Skeletal muscle tissue (tissue), 4 donors: Measurements from ENCODE around the gene PLEKHA7. TPM values are rescaled to one million over a fixed set of nuclear protein-coding genes. Genes with fewer than 3 reads are reported as not detected.

Experiments
- H3K27ac ChIP-seq: one replicate; pipeline ENCODE4 v1.7.0; 2013; ENCODE audit warnings: mild to moderate bottlenecking, low read depth, low read length, inconsistent platforms
- H3K27me3 ChIP-seq, 3 donors: one replicate each; pipeline ENCODE4 v1.7.0; 2013; ENCODE audit warnings: low read length in 3 of 3; ENCODE audit not compliant: control insufficient read depth in 3 of 3, insufficient read depth in 3 of 3
- H3K36me3 ChIP-seq, 3 donors: one replicate each; pipeline ENCODE4 v1.7.0; 2013; ENCODE audit warnings: low read length in 3 of 3; ENCODE audit not compliant: control insufficient read depth in 3 of 3, insufficient read depth in 3 of 3
- H3K4me1 ChIP-seq, 3 donors: one replicate each; pipeline ENCODE4 v1.7.0; 2013; ENCODE audit warnings: low read length in 3 of 3, mild to moderate bottlenecking in 3 of 3; ENCODE audit not compliant: control insufficient read depth in 3 of 3, insufficient read depth in 3 of 3
- H3K4me3 ChIP-seq, 3 donors: one replicate each; pipeline ENCODE4 v1.7.0; 2013; ENCODE audit warnings: low read length in 3 of 3
- H3K9ac ChIP-seq, 3 donors: one replicate each; pipeline ENCODE4 v1.7.0; 2013; ENCODE audit warnings: low read length in 3 of 3, mild to moderate bottlenecking in 3 of 3, moderate library complexity in 2 of 3, low read depth in 1 of 3
- H3K9me3 ChIP-seq, 3 donors: one replicate each; pipeline ENCODE4 v1.7.0; 2013; ENCODE audit warnings: low read length in 3 of 3; ENCODE audit not compliant: control insufficient read depth in 3 of 3
- total RNA-seq: library from RNA; depleted of rRNA; stranded (reverse); fragments of >200 nt; gene quantifications from one replicate; pipeline ENCODE4 v1.2.3, GENCODE V29; 2014
- donor health status: Osteomylitis.

The PLEKHA7 gene
- total RNA-seq, 1 donor from 2014 or later, result 5.2 TPM

DNA sequence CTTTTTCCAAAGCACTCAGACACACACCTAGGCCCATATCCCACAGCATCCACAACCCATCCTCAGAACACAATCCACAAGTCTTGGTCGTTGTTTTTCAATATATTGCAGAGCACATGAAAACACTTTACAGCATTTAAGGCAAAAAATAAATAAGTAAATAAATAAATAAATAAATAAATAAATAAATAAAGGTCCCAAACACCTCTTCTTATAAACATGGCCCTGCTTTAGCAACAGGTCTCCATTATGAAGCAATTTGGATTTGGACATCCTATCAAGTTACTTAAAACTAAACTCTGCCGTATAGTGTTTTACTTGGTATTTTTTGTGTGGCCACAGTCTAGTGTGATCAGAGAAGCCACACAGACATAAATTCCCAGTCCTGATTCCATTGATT is 10.7 kb upstream of the PLEKHA7 start:
- no peaks in the 10 kb centered on the region for H3K9me3 ChIP-seq
- H3K9ac ChIP-seq, result no peak overlapping the region
- H3K4me3 ChIP-seq, result no peak overlapping the region
- no peak overlapping the region for H3K27ac ChIP-seq
- no peaks in the 10 kb centered on the region for H3K36me3 ChIP-seq
- no peaks in the 10 kb centered on the region for H3K27me3 ChIP-seq
- no peaks in the 10 kb centered on the region for H3K4me1 ChIP-seq

DNA sequence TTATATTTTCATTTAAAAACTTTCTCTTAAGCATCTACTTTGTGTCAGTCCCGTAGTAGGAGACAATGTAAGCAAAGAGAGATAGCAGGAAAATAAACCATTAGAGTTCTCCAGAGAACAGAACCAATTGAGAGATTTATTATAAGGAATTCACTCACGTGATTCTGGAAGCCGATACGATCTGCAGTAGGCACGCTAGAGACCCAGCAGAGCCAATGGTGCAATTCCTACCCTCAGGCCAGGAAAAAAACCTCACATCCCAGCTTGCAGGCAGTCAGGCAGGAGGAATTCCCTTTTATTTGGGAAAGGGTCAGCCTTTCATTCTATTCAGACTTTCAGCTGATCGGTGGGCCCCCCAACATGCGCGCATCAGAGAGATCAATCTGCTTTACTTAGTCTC is 7.3 kb upstream of the PLEKHA7 start:
- H3K36me3 ChIP-seq, result no peaks in the 10 kb centered on the region
- no peak overlapping the region for H3K4me3 ChIP-seq
- no peaks in the 10 kb centered on the region for H3K4me1 ChIP-seq
- no peak overlapping the region for H3K9ac ChIP-seq
- no peaks in the 10 kb centered on the region for H3K27me3 ChIP-seq
- H3K27ac ChIP-seq, result no peak overlapping the region
- no peaks in the 10 kb centered on the region for H3K9me3 ChIP-seq

DNA sequence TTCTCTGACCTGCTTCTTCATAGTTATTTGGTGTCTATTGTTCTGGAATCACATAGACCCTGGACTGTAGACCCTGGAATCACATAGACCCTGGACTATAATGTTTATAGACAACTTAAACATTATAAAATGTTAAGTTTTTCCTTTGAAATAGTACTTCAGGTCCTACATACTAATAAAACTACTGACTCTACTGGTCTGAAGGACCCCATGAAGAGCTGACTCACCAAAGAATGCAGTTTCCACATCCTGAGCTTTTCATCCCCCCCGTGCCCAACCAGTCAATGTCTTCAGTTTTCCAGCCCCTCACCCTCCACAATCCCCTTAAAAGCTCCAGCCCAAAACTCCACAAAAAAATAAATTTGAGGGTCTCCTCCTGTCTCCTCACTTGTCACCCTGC is 6.6 kb upstream of the PLEKHA7 start:
- H3K27me3 ChIP-seq, result no peaks in the 10 kb centered on the region
- H3K27ac ChIP-seq, result no peak overlapping the region
- no peaks in the 10 kb centered on the region for H3K36me3 ChIP-seq
- no peak overlapping the region for H3K9ac ChIP-seq
- no peak overlapping the region for H3K4me3 ChIP-seq
- no peaks in the 10 kb centered on the region for H3K4me1 ChIP-seq
- no peaks in the 10 kb centered on the region for H3K9me3 ChIP-seq

DNA sequence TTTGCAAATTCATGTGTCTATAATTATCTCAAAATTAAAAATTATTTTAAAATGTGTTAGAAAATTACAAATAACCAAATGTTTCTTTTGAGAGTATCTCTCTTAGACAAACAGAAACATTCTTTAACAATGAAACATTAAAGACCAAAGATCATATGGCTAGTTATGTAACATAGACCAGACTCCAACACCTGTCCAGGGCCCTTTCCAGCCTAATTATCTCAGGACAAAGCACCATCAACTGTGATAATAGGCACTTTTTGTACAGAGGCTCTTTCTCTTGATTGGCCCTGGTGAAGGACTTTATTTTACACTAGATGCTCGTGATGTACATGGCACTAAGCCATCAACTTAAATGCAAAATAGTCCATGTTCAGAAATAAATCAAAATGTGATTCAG is 5.0 kb upstream of the PLEKHA7 start:
- no peak overlapping the region for H3K9ac ChIP-seq

DNA sequence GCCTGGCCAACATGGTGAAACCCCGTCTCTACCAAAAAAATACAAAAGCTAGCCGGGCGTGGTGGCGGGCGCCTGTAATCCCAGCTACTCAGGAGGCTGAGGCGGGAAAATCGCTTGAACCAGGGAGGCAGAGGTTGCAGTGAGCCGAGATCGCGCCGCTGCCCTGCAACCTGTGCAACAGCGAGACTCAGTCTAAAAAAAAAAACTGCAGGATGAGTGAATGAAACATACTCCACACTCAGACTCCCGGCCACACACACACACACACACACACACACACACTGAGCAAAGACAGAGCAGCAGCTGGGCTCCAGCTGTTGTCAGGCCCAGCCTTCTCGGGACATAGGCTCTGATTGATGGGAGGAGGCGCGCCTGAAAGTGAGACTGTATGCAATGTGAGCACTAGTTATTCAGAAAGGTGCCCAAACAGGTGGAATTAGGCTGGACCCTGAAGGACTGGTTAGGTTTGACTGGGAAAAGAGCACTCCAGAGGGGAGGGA is 1.5 kb upstream of the PLEKHA7 start:
- H3K27me3 ChIP-seq, result peaks cover 3 to 17% (median 3%) of the 10 kb centered on the region in 3 donors
- no peak overlapping the region for H3K4me3 ChIP-seq
- no peak overlapping the region for H3K27ac ChIP-seq
- H3K9me3 ChIP-seq, result no peaks in the 10 kb centered on the region
- no peak overlapping the region for H3K9ac ChIP-seq
- H3K36me3 ChIP-seq, result no peaks in the 10 kb centered on the region
- peaks cover 0 to 11% (median 7%) of the 10 kb centered on the region in 3 donors for H3K4me1 ChIP-seq

More for the DNA sequence above, 5.0 kb upstream of the PLEKHA7 start:
- no peaks in the 10 kb centered on the region for H3K9me3 ChIP-seq
- H3K27me3 ChIP-seq, result peaks cover 0 to 8% (median 3%) of the 10 kb centered on the region in 3 donors
- no peaks in the 10 kb centered on the region for H3K36me3 ChIP-seq
- peaks cover 0 to 5% (median 3%) of the 10 kb centered on the region in 3 donors for H3K4me1 ChIP-seq
- no peak overlapping the region for H3K27ac ChIP-seq
- H3K4me3 ChIP-seq, result no peak overlapping the region

DNA sequence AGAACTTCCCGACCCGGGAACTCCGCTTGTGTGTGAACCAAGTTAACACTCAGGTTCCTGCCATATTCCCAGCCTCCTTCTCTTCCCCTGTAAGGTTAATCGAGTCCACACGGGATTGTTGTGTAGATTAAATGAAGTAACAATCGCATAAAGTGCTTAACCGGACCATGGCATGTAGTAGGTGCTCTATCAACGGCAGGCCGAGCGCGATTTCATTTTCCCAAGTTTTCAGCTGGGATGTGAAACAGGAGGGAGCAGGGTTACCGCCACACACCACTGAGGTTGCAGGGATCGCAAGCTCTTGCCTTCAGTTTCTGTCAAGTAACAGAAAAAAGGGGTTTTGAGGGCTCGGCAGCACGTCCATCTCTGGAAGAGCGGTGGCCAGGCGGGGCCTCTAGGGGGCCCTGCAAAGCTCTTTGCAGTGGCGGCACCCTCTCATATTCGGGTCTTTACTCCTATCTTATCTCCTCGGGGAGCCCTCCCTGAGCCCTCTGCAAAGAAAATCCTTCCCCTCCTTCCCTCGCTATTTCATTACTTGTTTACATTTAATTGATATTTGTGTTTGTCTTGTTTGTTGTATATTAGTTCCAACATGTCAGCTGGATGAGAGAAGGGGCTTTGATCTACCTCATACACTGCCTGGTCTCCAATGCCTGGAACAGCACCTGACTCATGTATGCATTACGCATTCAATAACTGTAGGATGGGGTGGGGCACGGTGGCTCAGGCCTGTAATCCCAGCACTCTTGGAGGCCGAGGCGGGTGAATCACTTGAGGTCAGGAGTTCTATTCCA is 816 bp upstream of the PLEKHA7 start:
- peaks cover 3 to 17% (median 3%) of the 10 kb centered on the region in 3 donors for H3K27me3 ChIP-seq
- no peaks in the 10 kb centered on the region for H3K36me3 ChIP-seq
- no peaks in the 10 kb centered on the region for H3K9me3 ChIP-seq
- no peak overlapping the region for H3K27ac ChIP-seq
- H3K4me3 ChIP-seq, result peak overlapping the region; percentile 61 to 69 (median 67)
- peaks cover 0 to 11% (median 7%) of the 10 kb centered on the region in 3 donors for H3K4me1 ChIP-seq
- peak overlapping the region in 2 of 3 donors; percentile 58 to 63 for H3K9ac ChIP-seq

DNA sequence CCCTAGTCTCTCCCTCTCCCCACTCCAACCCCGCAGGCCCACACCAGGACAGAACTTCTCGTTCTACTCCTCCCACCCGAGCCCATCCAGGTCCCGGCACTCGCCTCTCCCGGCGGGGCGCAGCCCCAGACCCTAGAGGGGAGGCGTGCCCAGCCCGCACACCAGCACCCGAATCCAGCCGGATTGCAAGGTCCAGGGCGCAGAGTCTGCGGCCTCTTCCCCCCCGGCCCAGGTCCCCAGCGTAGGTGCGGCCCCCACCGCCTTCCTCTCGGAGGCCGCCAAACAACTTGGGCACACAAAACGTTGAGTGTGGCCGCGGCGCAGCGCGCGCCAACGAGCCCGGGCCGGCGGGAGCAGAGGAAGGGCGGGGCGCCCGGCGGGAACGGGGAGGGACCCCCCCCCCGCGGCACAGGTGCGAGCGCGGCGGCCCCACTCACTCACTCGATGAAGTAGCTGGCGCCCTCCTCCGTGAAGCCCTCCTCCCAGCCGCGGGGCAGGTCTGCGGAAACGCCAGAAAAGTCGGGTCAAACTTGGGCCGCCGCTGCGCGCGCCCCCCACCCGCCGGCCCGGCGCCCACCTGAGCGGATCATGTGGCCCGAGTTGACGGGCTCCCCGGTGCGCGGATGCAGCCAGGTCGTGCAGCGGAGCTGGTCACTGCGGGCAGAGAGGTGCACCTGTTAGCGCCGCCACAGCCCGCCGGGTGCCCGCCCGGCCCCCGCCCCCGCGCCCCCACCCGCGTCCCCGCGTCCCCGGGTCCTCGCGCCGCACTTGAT is 480 bp downstream of the PLEKHA7 start:
- Histone ChIP-seq H3K27ac (no peak overlapping the region), H3K27me3 (peaks cover 3 to 17% (median 3%) of the 10 kb centered on the region in 3 donors), H3K4me1 (peaks cover 0 to 11% (median 7%) of the 10 kb centered on the region in 3 donors), H3K9ac (peak overlapping the region in 2 of 3 donors; percentile 50 to 76), H3K9me3 (no peaks in the 10 kb centered on the region), H3K4me3 (peak overlapping the region; percentile 68 to 72 (median 69)), H3K36me3 (no peaks in the 10 kb centered on the region)

DNA sequence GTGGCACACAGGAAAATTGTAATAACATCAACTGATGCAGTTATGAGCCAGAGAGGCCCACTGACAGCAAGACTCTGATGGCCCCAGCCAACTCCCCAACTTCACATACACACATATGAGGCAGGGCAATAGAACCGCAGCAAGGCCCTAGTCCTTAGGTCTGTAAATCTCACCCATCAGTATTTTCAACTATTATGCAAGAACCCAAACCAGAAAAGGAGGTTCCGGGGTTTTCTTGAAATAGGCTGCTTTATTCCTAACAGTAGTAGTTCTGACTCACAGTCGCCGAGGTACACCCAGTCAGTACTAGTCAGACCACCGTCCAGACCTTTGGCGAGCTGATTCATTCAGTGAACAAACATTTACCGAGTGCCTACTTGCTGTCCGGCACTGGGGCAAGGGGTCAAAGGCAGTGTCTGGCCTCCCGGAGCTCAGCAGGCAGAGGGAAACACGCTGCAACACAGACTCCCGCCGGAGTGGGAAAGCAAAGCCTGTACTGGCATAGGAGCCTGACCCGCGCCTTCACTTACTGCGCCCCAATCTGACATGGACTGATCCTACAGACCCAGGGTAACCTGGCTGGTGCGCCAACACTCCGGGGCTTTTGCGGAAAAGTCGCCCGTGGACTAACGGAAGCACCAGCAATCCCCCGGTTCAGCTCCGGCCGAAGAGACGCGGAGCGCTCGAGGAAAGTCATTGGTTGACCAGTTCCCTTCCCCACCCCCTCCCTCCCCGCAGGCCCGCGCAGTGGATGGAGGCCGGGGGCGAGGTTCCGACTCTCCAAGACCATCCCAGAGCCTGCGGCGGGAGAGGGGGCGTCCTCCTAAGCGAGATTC is 1.3 kb downstream of the PLEKHA7 start:
- peak overlapping the region; percentile 50 to 76 (median 65) for H3K9ac ChIP-seq
- H3K9me3 ChIP-seq, result no peaks in the 10 kb centered on the region
- H3K27me3 ChIP-seq, result peaks cover 3 to 17% (median 3%) of the 10 kb centered on the region in 3 donors
- peaks cover 5 to 11% (median 7%) of the 10 kb centered on the region in 3 donors for H3K4me1 ChIP-seq
- H3K4me3 ChIP-seq, result peak overlapping the region; percentile 68 to 72 (median 69)
- H3K36me3 ChIP-seq, result no peaks in the 10 kb centered on the region
- H3K27ac ChIP-seq, result no peak overlapping the region

DNA sequence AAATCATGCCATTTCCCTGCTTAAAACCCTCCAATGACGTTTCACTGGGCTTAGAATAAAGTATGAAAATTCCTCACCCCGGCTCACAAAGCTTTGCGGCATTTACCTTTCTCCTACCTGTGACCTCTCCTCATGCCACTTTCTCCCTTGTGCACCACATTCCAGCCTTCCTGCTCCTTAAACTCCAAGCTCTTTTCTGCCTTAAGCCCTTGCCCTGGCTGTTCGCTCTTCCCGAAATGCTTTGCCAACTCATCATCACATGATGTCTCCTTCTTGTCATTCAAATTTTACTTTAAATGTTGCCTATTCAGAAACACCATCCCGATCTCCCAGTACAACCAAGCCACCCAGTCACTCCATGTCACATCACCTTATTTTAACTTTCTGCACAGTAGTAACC is 2.0 kb downstream of the PLEKHA7 start:
- Histone ChIP-seq H3K9ac (no peak overlapping the region), H3K36me3 (no peaks in the 10 kb centered on the region), H3K9me3 (no peaks in the 10 kb centered on the region), H3K4me1 (peaks cover 7 to 11% (median 7%) of the 10 kb centered on the region in 3 donors), H3K27ac (no peak overlapping the region), H3K27me3 (peaks cover 3 to 17% (median 3%) of the 10 kb centered on the region in 3 donors), H3K4me3 (no peak overlapping the region)
